Suprapubic skin (tissue), 4 donors: ENCODE data around the gene TIMP2.

Experiments used
- EP300 ChIP-seq: sonication (generic); formaldehyde crosslinking; IDR thresholded peaks from one replicate; pipeline ENCODE4 v1.6.1; 2017; ENCODE audit warnings: antibody characterized with exemption
- POLR2A ChIP-seq, 2 donors: fragments of 450-650 bp; IDR thresholded peaks; one replicate each; pipeline ENCODE4 v1.6.1; 2017; ENCODE audit warnings: antibody characterized with exemption in 2 of 2, mild to moderate bottlenecking in 2 of 2, moderate library complexity in 2 of 2
- POLR2AphosphoS5 ChIP-seq, 3 donors: sonication (generic); formaldehyde crosslinking; IDR thresholded peaks; one replicate each; pipeline ENCODE4 v1.6.1; 2017; ENCODE audit warnings: antibody characterized with exemption in 3 of 3
- TF ChIP-seq, protein P1 (sequence below), 2 donors: fragments of 200-600 bp in 1 of 2; fragments of 450-650 bp in 1 of 2; sonication (generic) in 1 of 2; IDR thresholded peaks; one replicate each; pipeline ENCODE4 v1.5.1; 2016 to 2019; ENCODE audit warnings: antibody characterized with exemption in 2 of 2, mild to moderate bottlenecking in 1 of 2, moderate library complexity in 1 of 2

DNA sequence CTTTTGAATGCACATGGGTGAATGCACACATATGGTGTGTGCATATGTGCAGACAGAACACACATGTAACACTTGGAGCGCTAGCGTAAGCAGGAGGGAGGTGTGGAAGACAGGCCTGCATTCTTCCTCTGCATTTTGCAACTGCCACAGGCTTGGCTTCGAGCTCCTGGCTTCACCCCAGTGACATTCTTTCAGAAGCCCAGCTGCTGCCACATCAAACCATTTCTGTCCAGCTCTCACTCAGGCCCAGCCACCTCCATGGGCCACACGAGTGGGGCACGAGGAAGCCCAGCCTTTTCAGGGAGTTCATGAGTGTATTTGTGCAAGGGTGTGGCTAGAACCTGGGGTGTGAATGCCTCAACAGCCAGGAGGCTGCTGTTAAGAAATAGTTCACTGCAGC, 35.7 kb upstream of the TIMP2 start:
- no peak for TF ChIP-seq POLR2A (IDR thresholded peaks at IDR 0.05)
- peak in 1 of 3 donors; percentile 54 for TF ChIP-seq POLR2AphosphoS5 (IDR thresholded peaks at IDR 0.05)
- TF ChIP-seq, protein P1, sequence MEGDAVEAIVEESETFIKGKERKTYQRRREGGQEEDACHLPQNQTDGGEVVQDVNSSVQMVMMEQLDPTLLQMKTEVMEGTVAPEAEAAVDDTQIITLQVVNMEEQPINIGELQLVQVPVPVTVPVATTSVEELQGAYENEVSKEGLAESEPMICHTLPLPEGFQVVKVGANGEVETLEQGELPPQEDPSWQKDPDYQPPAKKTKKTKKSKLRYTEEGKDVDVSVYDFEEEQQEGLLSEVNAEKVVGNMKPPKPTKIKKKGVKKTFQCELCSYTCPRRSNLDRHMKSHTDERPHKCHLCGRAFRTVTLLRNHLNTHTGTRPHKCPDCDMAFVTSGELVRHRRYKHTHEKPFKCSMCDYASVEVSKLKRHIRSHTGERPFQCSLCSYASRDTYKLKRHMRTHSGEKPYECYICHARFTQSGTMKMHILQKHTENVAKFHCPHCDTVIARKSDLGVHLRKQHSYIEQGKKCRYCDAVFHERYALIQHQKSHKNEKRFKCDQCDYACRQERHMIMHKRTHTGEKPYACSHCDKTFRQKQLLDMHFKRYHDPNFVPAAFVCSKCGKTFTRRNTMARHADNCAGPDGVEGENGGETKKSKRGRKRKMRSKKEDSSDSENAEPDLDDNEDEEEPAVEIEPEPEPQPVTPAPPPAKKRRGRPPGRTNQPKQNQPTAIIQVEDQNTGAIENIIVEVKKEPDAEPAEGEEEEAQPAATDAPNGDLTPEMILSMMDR (IDR thresholded peaks at IDR 0.05), result no peak
- TF ChIP-seq EP300, result no peak
